CD4-positive, CD25-positive, alpha-beta regulatory T cell (primary cell): ENCODE results near the gene TEX26. TPM values are rescaled to one million over a fixed set of nuclear protein-coding genes. Genes with fewer than 3 reads are reported as not detected.

Source experiments
- ATAC-seq, 2 donors: fragments of 150-1000 bp; cut with Tn5 transposase; one replicate each; pipeline ENCODE4 v1.10.0; 2021; ENCODE audit warnings: low read depth in 2 of 2, moderate number of reproducible peaks in 2 of 2, moderate library complexity in 1 of 2
- DNase-seq, 3 donors: peaks; one replicate each; pipeline versions ENCODE4 v3.0.0 to v3.0.0-alpha.2; 2012 to 2022; ENCODE audit warnings: mixed read lengths in 1 of 3
- H3K27ac ChIP-seq: one replicate; pipeline ENCODE4 v1.7.0; 2013; ENCODE audit warnings: mild to moderate bottlenecking, low read length; ENCODE audit not compliant: insufficient read depth, poor library complexity, severe bottlenecking
- H3K27me3 ChIP-seq: one replicate; pipeline ENCODE4 v1.7.0; 2013; ENCODE audit warnings: low read length; ENCODE audit not compliant: control insufficient read depth, insufficient read depth
- H3K36me3 ChIP-seq: one replicate; pipeline ENCODE4 v1.7.0; 2013; ENCODE audit warnings: mild to moderate bottlenecking, low read length, moderate library complexity; ENCODE audit not compliant: control insufficient read depth, insufficient read depth
- H3K4me1 ChIP-seq: 2 replicates; pipeline ENCODE4 v1.7.0; 2013; ENCODE audit warnings: mild to moderate bottlenecking, low read length; ENCODE audit not compliant: insufficient read depth, control insufficient read depth, poor library complexity, severe bottlenecking
- H3K4me3 ChIP-seq: one replicate; pipeline ENCODE4 v1.7.0; 2013; ENCODE audit warnings: low read depth, mild to moderate bottlenecking, low read length, moderate library complexity
- H3K9me3 ChIP-seq, 2 experiments: 1 replicate in 1 of 2; 2 replicates in 1 of 2; pipeline ENCODE4 v1.7.0; 2013; ENCODE audit warnings: low read length in 2 of 2, mild to moderate bottlenecking in 1 of 2, moderate library complexity in 1 of 2; ENCODE audit not compliant: control insufficient read depth in 2 of 2
- H3K27ac Mint-ChIP-seq, 3 donors: one replicate each; pipeline ENCODE4 v1.8.0; 2020 to 2022; ENCODE audit warnings: mild to moderate bottlenecking in 3 of 3, mixed read lengths in 3 of 3, moderate library complexity in 2 of 3
- H3K27me3 Mint-ChIP-seq: one replicate; pipeline ENCODE4 v1.8.0; 2022; ENCODE audit warnings: mild to moderate bottlenecking, mixed read lengths
- H3K36me3 Mint-ChIP-seq: one replicate; pipeline ENCODE4 v1.8.0; 2020; ENCODE audit warnings: mixed read lengths
- H3K4me1 Mint-ChIP-seq, 4 donors: one replicate each; pipeline ENCODE4 v1.8.0; 2020 to 2022; ENCODE audit warnings: mixed read lengths in 4 of 4, mild to moderate bottlenecking in 1 of 4
- H3K4me3 Mint-ChIP-seq, 4 donors: one replicate each; pipeline ENCODE4 v1.8.0; 2020 to 2022; ENCODE audit warnings: mild to moderate bottlenecking in 4 of 4, mixed read lengths in 4 of 4, moderate library complexity in 3 of 4
- H3K9me3 Mint-ChIP-seq, 7 donors: one replicate each; pipeline ENCODE4 v1.8.0; 2020 to 2022; ENCODE audit warnings: mixed read lengths in 7 of 7, mild to moderate bottlenecking in 3 of 7, moderate library complexity in 2 of 7
- polyA plus RNA-seq, 4 donors: library from polyadenylated mRNA; unstranded; fragments of 300-500 nt; fragmentation: Illumina TruSeq; gene quantifications; one replicate each; pipeline ENCODE4 v1.2.3, GENCODE V29; 2021
- total RNA-seq: library from RNA; stranded (reverse); gene quantifications from one replicate; pipeline ENCODE4 v1.2.3, GENCODE V29; 2022

The TEX26 gene
- total and polyA plus RNA-seq, 5 donors from 2014 or later, result not detected

GRCh38 chr13:30934803-30935202 is 2.3 kb downstream of the TEX26 start:
- no peaks in the 10 kb centered on the region for H3K4me1 Mint-ChIP-seq
- DNase-seq (no peak), ATAC-seq (no peak)
- Histone ChIP-seq H3K4me1 (no peaks in the 10 kb centered on the region), H3K27me3 (peaks cover 15% of the 10 kb centered on the region), H3K36me3 (no peaks in the 10 kb centered on the region), H3K9me3 (peaks cover 4 to 5% of the 10 kb centered on the region in 2 experiments), H3K27ac (no peak overlapping the region), H3K4me3 (no peak overlapping the region)
- no peak overlapping the region for H3K4me3 Mint-ChIP-seq
- no peaks in the 10 kb centered on the region for H3K36me3 Mint-ChIP-seq
- peaks cover 0 to 10% (median 4%) of the 10 kb centered on the region in 7 donors for H3K9me3 Mint-ChIP-seq
- H3K27ac Mint-ChIP-seq, result no peak overlapping the region
- peaks cover 35% of the 10 kb centered on the region for H3K27me3 Mint-ChIP-seq

GRCh38 chr13:30936971-30937370 is 4.5 kb downstream of the TEX26 start:
- no peaks in the 10 kb centered on the region for H3K4me1 ChIP-seq
- Mint-ChIP-seq H3K4me1 (no peaks in the 10 kb centered on the region), H3K36me3 (no peaks in the 10 kb centered on the region), H3K27ac (no peak overlapping the region), H3K27me3 (peaks cover 32% of the 10 kb centered on the region), H3K4me3 (no peak overlapping the region), H3K9me3 (peaks cover 0 to 10% (median 4%) of the 10 kb centered on the region in 7 donors)
- DNase-seq (no peak), ATAC-seq (no peak)
- no peak overlapping the region for H3K27ac ChIP-seq
- H3K4me3 ChIP-seq, result no peak overlapping the region
- H3K27me3 ChIP-seq, result peaks cover 10% of the 10 kb centered on the region
- peaks cover 4 to 5% of the 10 kb centered on the region in 2 experiments for H3K9me3 ChIP-seq
- H3K36me3 ChIP-seq, result no peaks in the 10 kb centered on the region

GRCh38 chr13:30943881-30944280 is 11.4 kb downstream of the TEX26 start:
- no peaks in the 10 kb centered on the region for H3K4me1 ChIP-seq
- no peak overlapping the region for H3K27ac Mint-ChIP-seq
- H3K4me3 ChIP-seq, result no peak overlapping the region
- DNase-seq (no peak), ATAC-seq (no peak)
- H3K36me3 Mint-ChIP-seq, result no peaks in the 10 kb centered on the region
- peaks cover 2% of the 10 kb centered on the region for H3K27me3 ChIP-seq
- H3K9me3 Mint-ChIP-seq, result peaks cover 0 to 11% (median 6%) of the 10 kb centered on the region in 7 donors
- peaks cover 31% of the 10 kb centered on the region for H3K27me3 Mint-ChIP-seq
- H3K4me3 Mint-ChIP-seq, result no peak overlapping the region
- H3K36me3 ChIP-seq, result no peaks in the 10 kb centered on the region
- no peaks in the 10 kb centered on the region for H3K4me1 Mint-ChIP-seq
- no peak overlapping the region for H3K27ac ChIP-seq
- no peaks in the 10 kb centered on the region for H3K9me3 ChIP-seq

- Mint-ChIP-seq H3K9me3 (peaks cover 0 to 26% (median 6%) of the 10 kb centered on the region in 7 donors), H3K27ac (no peak overlapping the region), H3K27me3 (peaks cover 26% of the 10 kb centered on the region), H3K4me3 (no peak overlapping the region), H3K4me1 (no peaks in the 10 kb centered on the region), H3K36me3 (no peaks in the 10 kb centered on the region)
- no peak overlapping the region for H3K27ac ChIP-seq
- no peaks in the 10 kb centered on the region for H3K36me3 ChIP-seq
- ATAC-seq (no peak), DNase-seq (no peak)
- H3K4me3 ChIP-seq, result no peak overlapping the region
- H3K4me1 ChIP-seq, result no peaks in the 10 kb centered on the region
- peaks cover 0 to 3% of the 10 kb centered on the region in 2 experiments for H3K9me3 ChIP-seq
- H3K27me3 ChIP-seq, result peaks cover 14% of the 10 kb centered on the region
These were observed 24.9 kb downstream of the TEX26 start for GRCh38 chr13:30957258-30957943.

- Mint-ChIP-seq H3K4me3 (no peak overlapping the region), H3K4me1 (no peaks in the 10 kb centered on the region), H3K27me3 (peaks cover 26% of the 10 kb centered on the region), H3K27ac (no peak overlapping the region), H3K9me3 (peaks cover 0 to 27% (median 6%) of the 10 kb centered on the region in 7 donors), H3K36me3 (no peaks in the 10 kb centered on the region)
- Histone ChIP-seq H3K9me3 (peaks cover 0 to 3% of the 10 kb centered on the region in 2 experiments), H3K36me3 (no peaks in the 10 kb centered on the region), H3K4me1 (no peaks in the 10 kb centered on the region), H3K27ac (no peak overlapping the region), H3K27me3 (peaks cover 16% of the 10 kb centered on the region), H3K4me3 (no peak overlapping the region)
- ATAC-seq (no peak), DNase-seq (no peak)
These were observed 27.2 kb downstream of the TEX26 start for GRCh38 chr13:30959678-30960077.

GRCh38 chr13:30963791-30964190 is 31.3 kb downstream of the TEX26 start:
- no peak for ATAC-seq
- H3K27me3 Mint-ChIP-seq, result peaks cover 19% of the 10 kb centered on the region

GRCh38 chr13:30965380-30965779 is 32.9 kb downstream of the TEX26 start:
- no peak for ATAC-seq
- Mint-ChIP-seq H3K9me3 (peaks cover 0 to 12% (median 0%) of the 10 kb centered on the region in 7 donors), H3K36me3 (no peaks in the 10 kb centered on the region), H3K27ac (no peak overlapping the region), H3K27me3 (peaks cover 22% of the 10 kb centered on the region), H3K4me3 (no peak overlapping the region), H3K4me1 (no peaks in the 10 kb centered on the region)
- H3K36me3 ChIP-seq, result no peaks in the 10 kb centered on the region
- peaks cover 9% of the 10 kb centered on the region for H3K27me3 ChIP-seq
- no peak for DNase-seq
- no peaks in the 10 kb centered on the region for H3K4me1 ChIP-seq
- no peak overlapping the region for H3K4me3 ChIP-seq
- no peaks in the 10 kb centered on the region for H3K9me3 ChIP-seq
- H3K27ac ChIP-seq, result no peak overlapping the region

More at GRCh38 chr13:30963791-30964190, 31.3 kb downstream of the TEX26 start:
- H3K27ac ChIP-seq, result no peak overlapping the region
- H3K27me3 ChIP-seq, result peaks cover 15% of the 10 kb centered on the region
- no peak overlapping the region for H3K4me3 ChIP-seq
- H3K36me3 Mint-ChIP-seq, result no peaks in the 10 kb centered on the region
- no peaks in the 10 kb centered on the region for H3K4me1 ChIP-seq
- peaks cover 0 to 3% of the 10 kb centered on the region in 2 experiments for H3K9me3 ChIP-seq
- peaks cover 0 to 23% (median 6%) of the 10 kb centered on the region in 7 donors for H3K9me3 Mint-ChIP-seq
- H3K36me3 ChIP-seq, result no peaks in the 10 kb centered on the region
- H3K4me1 Mint-ChIP-seq, result no peaks in the 10 kb centered on the region
- no peak overlapping the region for H3K27ac Mint-ChIP-seq
- no peak for DNase-seq
- no peak overlapping the region for H3K4me3 Mint-ChIP-seq

DNA sequence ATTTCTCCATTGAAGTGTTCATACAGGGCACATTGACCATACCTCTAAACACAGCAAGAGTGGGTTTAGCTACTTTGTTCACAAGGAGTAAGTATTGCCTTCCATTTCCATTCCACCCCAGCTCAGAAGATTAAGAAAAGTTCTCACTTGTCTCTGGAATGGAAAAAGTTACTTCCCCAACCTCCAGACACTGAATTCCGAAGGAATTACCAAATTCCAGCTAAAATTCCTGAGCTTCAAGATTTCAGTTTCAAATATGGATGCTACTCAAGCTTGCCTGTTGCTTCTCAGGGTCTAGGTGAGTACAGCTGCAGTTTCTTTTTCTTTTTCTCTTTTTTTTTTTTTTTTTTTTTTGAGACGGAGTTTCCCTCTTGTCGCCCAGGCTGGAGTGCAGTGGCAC is 33.6 kb downstream of the TEX26 start:
- peaks cover 24% of the 10 kb centered on the region for H3K27me3 Mint-ChIP-seq
- Histone ChIP-seq H3K27me3 (peaks cover 12% of the 10 kb centered on the region), H3K27ac (no peak overlapping the region), H3K4me1 (no peaks in the 10 kb centered on the region), H3K9me3 (no peaks in the 10 kb centered on the region), H3K4me3 (no peak overlapping the region), H3K36me3 (no peaks in the 10 kb centered on the region)
- H3K27ac Mint-ChIP-seq, result no peak overlapping the region
- no peak overlapping the region for H3K4me3 Mint-ChIP-seq
- H3K36me3 Mint-ChIP-seq, result no peaks in the 10 kb centered on the region
- peaks cover 0 to 11% (median 0%) of the 10 kb centered on the region in 7 donors for H3K9me3 Mint-ChIP-seq
- no peak for DNase-seq
- no peaks in the 10 kb centered on the region for H3K4me1 Mint-ChIP-seq
- no peak for ATAC-seq
